Smooth muscle cell (in vitro differentiated cells): ENCODE measurements around the gene MSI2. TPM values are rescaled to one million over a fixed set of nuclear protein-coding genes. Genes with fewer than 3 reads are reported as not detected.

Experiments
- DNase-seq: peaks from one replicate; lab custom pipeline; 2025; ENCODE audit not compliant: unreplicated experiment; lab: John Stamatoyannopoulos, UW
- H2AFZ ChIP-seq: fragments of 200-600 bp; sonication (generic); 2 replicates; pipeline ENCODE4 v1.6.0; 2016; ENCODE audit warnings: antibody characterized with exemption, low read depth, mild to moderate bottlenecking
- H3F3A ChIP-seq: fragments of 200-600 bp; sonication (generic); 2 replicates; pipeline ENCODE4 v1.6.0; 2017; ENCODE audit warnings: antibody characterized with exemption, low read depth
- H3K27ac ChIP-seq: fragments of 200-600 bp; sonication (generic); 2 replicates; pipeline ENCODE4 v1.5.1; 2016; ENCODE audit warnings: low read depth, mild to moderate bottlenecking
- H3K27me3 ChIP-seq: fragments of 200-600 bp; sonication (generic); 2 replicates; pipeline ENCODE4 v1.6.1; 2016; ENCODE audit warnings: low read depth, mild to moderate bottlenecking
- H3K36me3 ChIP-seq: fragments of 200-600 bp; sonication (generic); 2 replicates; pipeline ENCODE4 v1.5.1; 2016; ENCODE audit warnings: low read depth
- H3K4me1 ChIP-seq: fragments of 200-600 bp; sonication (generic); 2 replicates; pipeline ENCODE4 v1.5.1; 2016; ENCODE audit warnings: low read depth
- H3K4me2 ChIP-seq: fragments of 200-600 bp; sonication (generic); 2 replicates; pipeline ENCODE4 v1.6.0; 2016; ENCODE audit warnings: mild to moderate bottlenecking
- H3K4me3 ChIP-seq: fragments of 200-600 bp; sonication (generic); 2 replicates; pipeline ENCODE4 v1.5.1; 2016; ENCODE audit warnings: mild to moderate bottlenecking
- H3K79me2 ChIP-seq: fragments of 200-600 bp; sonication (generic); 2 replicates; pipeline ENCODE4 v1.6.0; 2016; ENCODE audit warnings: low read depth, mild to moderate bottlenecking
- H3K9ac ChIP-seq: fragments of 200-600 bp; sonication (generic); 2 replicates; pipeline ENCODE4 v1.6.0; 2016; ENCODE audit warnings: low read depth
- H3K9me3 ChIP-seq: fragments of 200-600 bp; sonication (generic); replicated peaks from 2 replicates; pipeline ENCODE4 v1.5.1; 2016; ENCODE audit warnings: low read depth
- H4K20me1 ChIP-seq: fragments of 200-600 bp; sonication (generic); 2 replicates; pipeline ENCODE4 v1.6.0; 2016; ENCODE audit warnings: low read depth
- CTCF ChIP-seq: fragments of 200-600 bp; sonication (generic); IDR thresholded peaks from 2 replicates; pipeline ENCODE4 v1.5.1; 2017; ENCODE audit warnings: borderline replicate concordance, mild to moderate bottlenecking, antibody characterized with exemption; ENCODE audit not compliant: insufficient read depth, poor library complexity, severe bottlenecking
- WGBS: methylation state at CpG from one replicate; pipeline ENCODE4 v1.1.7; 2016; ENCODE audit warnings: low lambda C conversion rate; 5-methylcytosine and 5-hydroxymethylcytosine counted together
- polyA plus RNA-seq: library from polyadenylated mRNA; unstranded; fragments of >200 nt; fragmentation: Nextera tagmentation; extraction: Ambion mirVana; gene quantifications from 2 replicates; pipeline ENCODE4 v1.2.1, GENCODE V29; 2016
- total RNA-seq: library from RNA; depleted of rRNA; stranded (reverse); fragments of >200 nt; gene quantifications from 2 replicates; pipeline ENCODE4 v1.2.3, GENCODE V29; 2014

Gene MSI2
- total and polyA plus RNA-seq, 2 experiments from 2014 or later: 5.7 to 36.5 TPM

- Histone ChIP-seq H3K4me2 (no peak overlapping the region), H3K9me3 (no peaks in the 10 kb centered on the region), H3K9ac (no peak overlapping the region), H2AFZ (no peak overlapping the region), H3K4me3 (no peak overlapping the region), H3F3A (no peaks in the 10 kb centered on the region), H4K20me1 (peaks cover 82% of the 10 kb centered on the region), H3K27ac (no peak overlapping the region), H3K4me1 (peaks cover 22% of the 10 kb centered on the region), H3K27me3 (no peaks in the 10 kb centered on the region), H3K79me2 (peaks cover 19% of the 10 kb centered on the region), H3K36me3 (no peaks in the 10 kb centered on the region)
- DNase-seq: no peak
- no peak for TF ChIP-seq CTCF
- WGBS: 85% methylated on average over 6 of the region's 6 CpGs
These were observed 99.0 kb downstream of the MSI2 start for GRCh38 chr17:57355090-57355859.

GRCh38 chr17:57356153-57356718 lies 99.9 kb downstream of the MSI2 start:
- no peaks in the 10 kb centered on the region for H3K36me3 ChIP-seq
- no peaks in the 10 kb centered on the region for H3K9me3 ChIP-seq
- no peak overlapping the region for H3K4me3 ChIP-seq
- H4K20me1 ChIP-seq: peaks cover 79% of the 10 kb centered on the region
- no peak overlapping the region for H3K4me2 ChIP-seq
- no peaks in the 10 kb centered on the region for H3F3A ChIP-seq
- no peak for DNase-seq
- peaks cover 28% of the 10 kb centered on the region for H3K79me2 ChIP-seq
- WGBS: 68% methylated on average over 6 of the region's 6 CpGs
- no peak overlapping the region for H3K27ac ChIP-seq
- H3K9ac ChIP-seq: no peak overlapping the region
- no peak overlapping the region for H2AFZ ChIP-seq
- H3K4me1 ChIP-seq: peaks cover 22% of the 10 kb centered on the region
- no peak for TF ChIP-seq CTCF
- no peaks in the 10 kb centered on the region for H3K27me3 ChIP-seq

GRCh38 chr17:57356719-57357391 lies 100.5 kb downstream of the MSI2 start:
- no peak for DNase-seq
- no peak for TF ChIP-seq CTCF
- H3K4me1 ChIP-seq: peaks cover 22% of the 10 kb centered on the region
- H3K27me3 ChIP-seq: no peaks in the 10 kb centered on the region
- H3K36me3 ChIP-seq: no peaks in the 10 kb centered on the region
- H2AFZ ChIP-seq: no peak overlapping the region
- no peak overlapping the region for H3K9ac ChIP-seq
- no peak overlapping the region for H3K4me3 ChIP-seq
- no peaks in the 10 kb centered on the region for H3K9me3 ChIP-seq
- WGBS: 86% methylated on average over 16 of the region's 16 CpGs
- H3F3A ChIP-seq: no peaks in the 10 kb centered on the region
- H4K20me1 ChIP-seq: peaks cover 79% of the 10 kb centered on the region
- no peak overlapping the region for H3K4me2 ChIP-seq
- H3K79me2 ChIP-seq: peaks cover 32% of the 10 kb centered on the region
- no peak overlapping the region for H3K27ac ChIP-seq
